SK-N-SH treated with all-trans-retinoic acid at 6 μM for 48 hours (cell line): Measurements from ENCODE around the gene ZFAND3.

Experiments
- BACH2 ChIP-seq: fragments of 250-450 bp; sonication (Bioruptor Pico); IDR thresholded peaks from 2 replicates; pipeline ENCODE4 v1.9.0; 2021; ENCODE audit warnings: mild to moderate bottlenecking, borderline replicate concordance
- OSR1 ChIP-seq: fragments of 250-450 bp; sonication (Bioruptor Pico); IDR thresholded peaks from 2 replicates; pipeline ENCODE4 v1.8.0; 2022; ENCODE audit warnings: moderate library complexity, mild to moderate bottlenecking, inconsistent platforms
- PATZ1 ChIP-seq: fragments of 250-450 bp; sonication (Bioruptor Pico); IDR thresholded peaks from 2 replicates; pipeline ENCODE4 v1.8.0; 2020; ENCODE audit warnings: mild to moderate bottlenecking, moderate library complexity, borderline replicate concordance
- RARB ChIP-seq: fragments of 250-450 bp; sonication (Bioruptor Pico); IDR thresholded peaks from 2 replicates; pipeline ENCODE4 v1.8.0; 2021; ENCODE audit warnings: mild to moderate bottlenecking, moderate library complexity
- TF ChIP-seq, protein P1 (sequence below): fragments of 250-450 bp; sonication (Bioruptor Pico); IDR thresholded peaks from 2 replicates; pipeline ENCODE4 v1.8.0; 2021; ENCODE audit warnings: low read depth, mild to moderate bottlenecking, moderate library complexity, borderline replicate concordance
- TF ChIP-seq, protein P2 (sequence below): fragments of 250-450 bp; sonication (Bioruptor Pico); IDR thresholded peaks from 2 replicates; pipeline ENCODE4 v1.5.1; 2020; ENCODE audit warnings: low read depth, mild to moderate bottlenecking, moderate library complexity

DNA sequence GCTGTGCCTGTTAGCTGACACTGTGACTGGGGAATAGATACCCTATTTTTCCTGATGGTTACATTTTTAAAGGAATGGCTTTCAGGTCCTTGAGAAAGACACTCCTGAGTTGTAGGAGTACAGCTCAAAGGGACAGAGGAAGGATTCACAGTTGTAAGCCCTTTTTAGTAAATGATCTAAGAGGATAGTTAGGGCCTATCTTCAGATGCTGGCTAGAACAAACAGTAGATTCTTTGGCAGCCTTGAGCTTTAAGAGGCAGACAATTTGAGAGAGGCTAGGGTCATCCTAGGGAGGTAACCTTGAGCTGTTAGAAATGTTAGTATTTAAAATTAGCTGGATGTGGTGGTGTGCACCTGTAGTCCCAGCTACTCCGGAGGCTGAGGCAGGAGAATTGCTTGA lies 111.5 kb downstream of the ZFAND3 start:
- TF ChIP-seq, protein P1, sequence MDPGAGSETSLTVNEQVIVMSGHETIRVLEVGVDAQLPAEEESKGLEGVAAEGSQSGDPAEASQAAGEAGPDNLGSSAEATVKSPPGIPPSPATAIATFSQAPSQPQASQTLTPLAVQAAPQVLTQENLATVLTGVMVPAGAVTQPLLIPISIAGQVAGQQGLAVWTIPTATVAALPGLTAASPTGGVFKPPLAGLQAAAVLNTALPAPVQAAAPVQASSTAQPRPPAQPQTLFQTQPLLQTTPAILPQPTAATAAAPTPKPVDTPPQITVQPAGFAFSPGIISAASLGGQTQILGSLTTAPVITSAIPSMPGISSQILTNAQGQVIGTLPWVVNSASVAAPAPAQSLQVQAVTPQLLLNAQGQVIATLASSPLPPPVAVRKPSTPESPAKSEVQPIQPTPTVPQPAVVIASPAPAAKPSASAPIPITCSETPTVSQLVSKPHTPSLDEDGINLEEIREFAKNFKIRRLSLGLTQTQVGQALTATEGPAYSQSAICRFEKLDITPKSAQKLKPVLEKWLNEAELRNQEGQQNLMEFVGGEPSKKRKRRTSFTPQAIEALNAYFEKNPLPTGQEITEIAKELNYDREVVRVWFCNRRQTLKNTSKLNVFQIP (CRISPR knock-in tag) = no peak
- TF ChIP-seq RARB (CRISPR knock-in tag) (no peak), PATZ1 (CRISPR knock-in tag) (no peak), OSR1 (CRISPR knock-in tag) (no peak), BACH2 (no peak)
- TF ChIP-seq, protein P2, sequence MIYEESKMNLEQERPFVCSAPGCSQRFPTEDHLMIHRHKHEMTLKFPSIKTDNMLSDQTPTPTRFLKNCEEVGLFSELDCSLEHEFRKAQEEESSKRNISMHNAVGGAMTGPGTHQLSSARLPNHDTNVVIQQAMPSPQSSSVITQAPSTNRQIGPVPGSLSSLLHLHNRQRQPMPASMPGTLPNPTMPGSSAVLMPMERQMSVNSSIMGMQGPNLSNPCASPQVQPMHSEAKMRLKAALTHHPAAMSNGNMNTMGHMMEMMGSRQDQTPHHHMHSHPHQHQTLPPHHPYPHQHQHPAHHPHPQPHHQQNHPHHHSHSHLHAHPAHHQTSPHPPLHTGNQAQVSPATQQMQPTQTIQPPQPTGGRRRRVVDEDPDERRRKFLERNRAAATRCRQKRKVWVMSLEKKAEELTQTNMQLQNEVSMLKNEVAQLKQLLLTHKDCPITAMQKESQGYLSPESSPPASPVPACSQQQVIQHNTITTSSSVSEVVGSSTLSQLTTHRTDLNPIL (CRISPR knock-in tag) = no peak
